A673 (cell line): Measurements from ENCODE around the gene VSIR. TPM values are rescaled to one million over a fixed set of nuclear protein-coding genes. Genes with fewer than 3 reads are reported as not detected.

Experiments used
- BruUV-seq: library from RNA; stranded (reverse); fragments of 400-500 nt; replicated peaks from 2 replicates; lab custom pipeline; 2021; lab: Mats Ljungman, UMichigan
- CTCF ChIA-PET: fragments of 300-600 bp; sonication (Branson Sonifier 250); formaldehyde crosslinking; loops from one replicate; lab custom pipeline; 2022; ENCODE audit warnings: antibody characterized with exemption; lab: Charles Lee
- POLR2A ChIA-PET: fragments of 300-600 bp; sonication (Branson Sonifier 250); formaldehyde crosslinking; loops from one replicate; lab custom pipeline; 2022; ENCODE audit warnings: antibody characterized with exemption; ENCODE audit not compliant: low non-redundant PET; lab: Charles Lee
- DNase-seq: peaks from one replicate; pipeline ENCODE4 v3.0.0-alpha.2; 2015; ENCODE audit warnings: low spot score
- H3K27ac ChIP-seq: fragments of 200-600 bp; sonication (generic); 2 replicates; pipeline ENCODE4 v1.5.1; 2016; ENCODE audit warnings: mixed run types, low read depth, mild to moderate bottlenecking, mixed read lengths, antibody characterized with exemption, low read length; ENCODE audit not compliant: poor library complexity, severe bottlenecking
- H3K27me3 ChIP-seq: fragments of 200-600 bp; sonication (generic); replicated peaks from 2 replicates; pipeline ENCODE4 v1.6.1; 2017; ENCODE audit warnings: mixed run types, low read depth, mild to moderate bottlenecking, mixed read lengths, antibody characterized with exemption, low read length; ENCODE audit not compliant: insufficient read depth, poor library complexity
- H3K36me3 ChIP-seq: fragments of 200-600 bp; sonication (generic); 2 replicates; pipeline ENCODE4 v1.6.1; 2016; ENCODE audit warnings: mixed run types, mild to moderate bottlenecking, mixed read lengths, antibody characterized with exemption, low read length; ENCODE audit not compliant: insufficient read depth, poor library complexity, severe bottlenecking
- H3K4me1 ChIP-seq: fragments of 200-600 bp; sonication (generic); 2 replicates; pipeline ENCODE4 v1.6.1; 2017; ENCODE audit warnings: mixed run types, mild to moderate bottlenecking, mixed read lengths, antibody characterized with exemption, low read length; ENCODE audit not compliant: insufficient read depth, poor library complexity, severe bottlenecking
- H3K4me3 ChIP-seq: fragments of 200-600 bp; sonication (generic); 2 replicates; pipeline ENCODE4 v1.5.1; 2016; ENCODE audit warnings: low read depth, mixed run types, mild to moderate bottlenecking, mixed read lengths, low read length; ENCODE audit not compliant: poor library complexity, severe bottlenecking
- H3K9me3 ChIP-seq: fragments of 200-600 bp; sonication (generic); 2 replicates; pipeline ENCODE4 v1.6.1; 2016; ENCODE audit warnings: mixed run types, low read depth, mild to moderate bottlenecking, mixed read lengths, antibody characterized with exemption, low read length; ENCODE audit not compliant: poor library complexity, severe bottlenecking
- EZH2 ChIP-seq: fragments of 200-600 bp; sonication (generic); IDR thresholded peaks from 2 replicates; pipeline ENCODE4 v1.6.1; 2017; ENCODE audit warnings: borderline replicate concordance, low read depth, mild to moderate bottlenecking, mixed read lengths, antibody characterized with exemption, low read length; ENCODE audit not compliant: poor library complexity, severe bottlenecking
- intact Hi-C: fragments of 100-400 bp; cut with micrococcal nuclease; formaldehyde crosslinking; loops from one replicate; pipeline ENCODE4 v1.10.0; 2022; ENCODE audit not compliant: unreplicated experiment
- total RNA-seq: library from RNA; stranded (reverse); gene quantifications from 2 replicates; pipeline ENCODE4 v1.2.3, GENCODE V29; 2021
- TF ChIP-seq, protein P1 (sequence below): fragments of 300-800, 200-600 bp; sonication (generic); conservative IDR thresholded peaks from 2 replicates; pipeline ENCODE4 v1.5.1; 2017; ENCODE audit warnings: low read depth, mild to moderate bottlenecking, antibody characterized with exemption, low read length, moderate library complexity, mixed read lengths

The VSIR gene
- total RNA-seq, 1 experiment from 2014 or later: not detected

DNA sequence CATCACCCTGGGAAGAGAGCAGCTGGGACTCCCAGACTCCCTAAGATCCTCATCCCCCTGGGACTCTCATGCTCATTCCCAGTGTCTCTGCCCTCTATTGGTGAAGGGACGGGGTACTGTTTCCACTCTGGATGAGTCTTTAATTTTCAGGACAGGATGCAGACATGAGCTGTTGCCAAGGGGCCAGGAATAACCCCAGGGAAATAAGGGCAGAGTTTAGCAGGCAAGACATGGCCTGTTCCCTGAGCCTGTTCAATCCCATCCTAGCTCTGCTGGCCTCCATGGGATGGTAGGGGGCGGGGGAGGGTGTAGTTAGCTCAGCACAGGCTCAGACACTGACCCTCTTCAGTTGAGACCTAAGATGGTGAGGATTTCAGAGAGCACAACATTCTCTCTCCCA is 67.7 kb downstream of the VSIR start:
- no peaks in the 10 kb centered on the region for H3K27me3 ChIP-seq
- H3K4me3 ChIP-seq: no peak overlapping the region
- POLR2A ChIA-PET: no interaction called here
- CTCF ChIA-PET: interaction anchor here (0.8 to 1.1 kb wide), 2 partner anchors 191 to 310 kb away, joined by 3 read pairs; no protein-coding TSS in a partner anchor
- no peak for DNase-seq
- no peaks in the 10 kb centered on the region for H3K36me3 ChIP-seq
- TF ChIP-seq EZH2: no peak
- TF ChIP-seq, protein P1, sequence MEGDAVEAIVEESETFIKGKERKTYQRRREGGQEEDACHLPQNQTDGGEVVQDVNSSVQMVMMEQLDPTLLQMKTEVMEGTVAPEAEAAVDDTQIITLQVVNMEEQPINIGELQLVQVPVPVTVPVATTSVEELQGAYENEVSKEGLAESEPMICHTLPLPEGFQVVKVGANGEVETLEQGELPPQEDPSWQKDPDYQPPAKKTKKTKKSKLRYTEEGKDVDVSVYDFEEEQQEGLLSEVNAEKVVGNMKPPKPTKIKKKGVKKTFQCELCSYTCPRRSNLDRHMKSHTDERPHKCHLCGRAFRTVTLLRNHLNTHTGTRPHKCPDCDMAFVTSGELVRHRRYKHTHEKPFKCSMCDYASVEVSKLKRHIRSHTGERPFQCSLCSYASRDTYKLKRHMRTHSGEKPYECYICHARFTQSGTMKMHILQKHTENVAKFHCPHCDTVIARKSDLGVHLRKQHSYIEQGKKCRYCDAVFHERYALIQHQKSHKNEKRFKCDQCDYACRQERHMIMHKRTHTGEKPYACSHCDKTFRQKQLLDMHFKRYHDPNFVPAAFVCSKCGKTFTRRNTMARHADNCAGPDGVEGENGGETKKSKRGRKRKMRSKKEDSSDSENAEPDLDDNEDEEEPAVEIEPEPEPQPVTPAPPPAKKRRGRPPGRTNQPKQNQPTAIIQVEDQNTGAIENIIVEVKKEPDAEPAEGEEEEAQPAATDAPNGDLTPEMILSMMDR: no peak
- BruUV-seq: no TSS peak
- intact Hi-C loops: loop anchor here (5.0 kb wide), 1 partner anchor 323 kb away; no protein-coding TSS in a partner anchor
- H3K9me3 ChIP-seq: no peaks in the 10 kb centered on the region
- H3K27ac ChIP-seq: no peak overlapping the region
- H3K4me1 ChIP-seq: no peaks in the 10 kb centered on the region

DNA sequence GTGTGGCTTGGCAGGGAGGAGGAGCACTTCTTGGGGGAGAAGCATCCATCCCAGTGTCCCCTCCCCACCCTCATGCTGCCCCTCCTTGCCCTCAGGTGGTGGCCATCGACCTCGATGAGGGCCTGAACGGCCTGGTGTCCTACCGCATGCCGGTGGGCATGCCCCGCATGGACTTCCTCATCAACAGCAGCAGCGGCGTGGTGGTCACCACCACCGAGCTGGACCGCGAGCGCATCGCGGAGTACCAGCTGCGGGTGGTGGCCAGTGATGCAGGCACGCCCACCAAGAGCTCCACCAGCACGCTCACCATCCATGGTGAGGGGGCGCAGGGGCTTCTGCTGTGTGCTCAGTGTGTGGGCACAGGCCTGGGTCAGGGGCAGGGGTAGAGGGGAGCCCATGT is 68.5 kb downstream of the VSIR start:
- Histone ChIP-seq H3K9me3 (no peaks in the 10 kb centered on the region), H3K36me3 (no peaks in the 10 kb centered on the region), H3K27me3 (no peaks in the 10 kb centered on the region), H3K4me1 (no peaks in the 10 kb centered on the region), H3K27ac (no peak overlapping the region), H3K4me3 (no peak overlapping the region)
- no peak for DNase-seq
- POLR2A ChIA-PET: no interaction called here
- no TSS peak for BruUV-seq
- CTCF ChIA-PET: interaction anchor here (1.1 kb wide), 1 partner anchor 191 kb away, joined by 3 read pairs; no protein-coding TSS in a partner anchor
- intact Hi-C loops: loop anchor here (5.0 kb wide), 1 partner anchor 323 kb away; no protein-coding TSS in a partner anchor
- TF ChIP-seq, protein P1: no peak
- no peak for TF ChIP-seq EZH2

DNA sequence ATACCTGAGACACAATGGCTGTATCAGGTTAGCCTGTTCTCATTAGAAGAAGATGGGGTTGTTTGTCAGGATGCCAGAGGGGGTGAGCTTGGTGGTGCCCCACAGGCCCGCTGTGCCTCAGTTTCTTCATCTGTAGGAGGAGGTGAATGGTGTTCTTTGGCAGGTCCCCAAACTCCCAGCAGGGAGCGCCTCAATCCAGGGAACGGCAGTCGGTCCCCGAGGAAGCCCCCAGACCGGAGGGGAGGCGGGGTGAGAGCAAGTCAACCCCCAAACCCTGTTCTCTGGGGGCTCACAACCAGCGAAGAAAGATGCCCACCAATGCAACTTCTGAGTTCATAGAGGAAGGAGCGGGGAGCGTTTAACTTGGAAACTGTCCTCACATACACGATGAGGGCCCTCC is 69.7 kb downstream of the VSIR start:
- Histone ChIP-seq H3K27ac (no peak overlapping the region), H3K4me1 (no peaks in the 10 kb centered on the region), H3K4me3 (no peak overlapping the region), H3K27me3 (no peaks in the 10 kb centered on the region), H3K36me3 (no peaks in the 10 kb centered on the region), H3K9me3 (no peaks in the 10 kb centered on the region)
- DNase-seq: no peak
- BruUV-seq: no TSS peak
- intact Hi-C loops: no loop called here
- no peak for TF ChIP-seq EZH2
- CTCF ChIA-PET: no interaction called here
- POLR2A ChIA-PET: no interaction called here
